Esophagus muscularis mucosa (tissue), 3 donors: ENCODE measurements around the gene SLC32A1.

ENCODE experiments used
- CTCF ChIP-seq, 3 experiments: fragments of 200-600 bp in 2 of 3; fragments of 450-650 bp in 1 of 3; sonication (generic) in 2 of 3; IDR thresholded peaks; one replicate each; pipeline ENCODE4 v1.5.1; 2017 to 2019; ENCODE audit warnings: antibody characterized with exemption in 3 of 3, mild to moderate bottlenecking in 2 of 3, moderate library complexity in 1 of 3
- POLR2A ChIP-seq: fragments of 450-650 bp; IDR thresholded peaks from one replicate; pipeline ENCODE4 v1.6.1; 2017; ENCODE audit warnings: antibody characterized with exemption, moderate library complexity, mild to moderate bottlenecking, low read depth

GRCh38 chr20:38685853-38686473, 38.3 kb upstream of the SLC32A1 start:
- TF ChIP-seq CTCF (IDR thresholded peaks at IDR 0.05) (no peak), POLR2A (no peak)
